Skeletal muscle tissue (tissue), 4 donors: Measurements from ENCODE around the gene SP140. TPM values are rescaled to one million over a fixed set of nuclear protein-coding genes. Genes with fewer than 3 reads are reported as not detected.
"Not testable (repeated sequence)": the region's sequence is repeated elsewhere in the genome, so short reads cannot be mapped to it uniquely, and the experiment has no call there.

Experiments used
- H3K27ac ChIP-seq: one replicate; pipeline ENCODE4 v1.7.0; 2013; ENCODE audit warnings: mild to moderate bottlenecking, low read depth, low read length, inconsistent platforms
- H3K27me3 ChIP-seq, 3 donors: one replicate each; pipeline ENCODE4 v1.7.0; 2013; ENCODE audit warnings: low read length in 3 of 3; ENCODE audit not compliant: control insufficient read depth in 3 of 3, insufficient read depth in 3 of 3
- H3K36me3 ChIP-seq, 3 donors: one replicate each; pipeline ENCODE4 v1.7.0; 2013; ENCODE audit warnings: low read length in 3 of 3; ENCODE audit not compliant: control insufficient read depth in 3 of 3, insufficient read depth in 3 of 3
- H3K4me1 ChIP-seq, 3 donors: one replicate each; pipeline ENCODE4 v1.7.0; 2013; ENCODE audit warnings: low read length in 3 of 3, mild to moderate bottlenecking in 3 of 3; ENCODE audit not compliant: control insufficient read depth in 3 of 3, insufficient read depth in 3 of 3
- H3K4me3 ChIP-seq, 3 donors: one replicate each; pipeline ENCODE4 v1.7.0; 2013; ENCODE audit warnings: low read length in 3 of 3
- H3K9ac ChIP-seq, 3 donors: one replicate each; pipeline ENCODE4 v1.7.0; 2013; ENCODE audit warnings: low read length in 3 of 3, mild to moderate bottlenecking in 3 of 3, moderate library complexity in 2 of 3, low read depth in 1 of 3
- H3K9me3 ChIP-seq, 3 donors: one replicate each; pipeline ENCODE4 v1.7.0; 2013; ENCODE audit warnings: low read length in 3 of 3; ENCODE audit not compliant: control insufficient read depth in 3 of 3
- total RNA-seq: library from RNA; depleted of rRNA; stranded (reverse); fragments of >200 nt; gene quantifications from one replicate; pipeline ENCODE4 v1.2.3, GENCODE V29; 2014
- donor health status: Osteomylitis.

The SP140 gene
- total RNA-seq, 1 donor from 2014 or later = 0.52 TPM

- Histone ChIP-seq H3K9ac (no peak overlapping the region), H3K4me3 (no peak overlapping the region), H3K4me1 (no peaks in the 10 kb centered on the region), H3K9me3 (peaks cover 0 to 5% (median 0%) of the 10 kb centered on the region in 3 donors), H3K27ac (no peak overlapping the region), H3K27me3 (no peaks in the 10 kb centered on the region), H3K36me3 (no peaks in the 10 kb centered on the region)
These were observed 81.9 kb downstream of the SP140 start for GRCh38 chr2:230307485-230307884.

- Histone ChIP-seq H3K4me3 (no peak overlapping the region), H3K9me3 (peaks cover 0 to 5% (median 0%) of the 10 kb centered on the region in 3 donors), H3K4me1 (no peaks in the 10 kb centered on the region), H3K27me3 (no peaks in the 10 kb centered on the region), H3K27ac (no peak overlapping the region), H3K9ac (no peak overlapping the region), H3K36me3 (no peaks in the 10 kb centered on the region)
These were observed 83.0 kb downstream of the SP140 start for GRCh38 chr2:230308402-230309000.

DNA sequence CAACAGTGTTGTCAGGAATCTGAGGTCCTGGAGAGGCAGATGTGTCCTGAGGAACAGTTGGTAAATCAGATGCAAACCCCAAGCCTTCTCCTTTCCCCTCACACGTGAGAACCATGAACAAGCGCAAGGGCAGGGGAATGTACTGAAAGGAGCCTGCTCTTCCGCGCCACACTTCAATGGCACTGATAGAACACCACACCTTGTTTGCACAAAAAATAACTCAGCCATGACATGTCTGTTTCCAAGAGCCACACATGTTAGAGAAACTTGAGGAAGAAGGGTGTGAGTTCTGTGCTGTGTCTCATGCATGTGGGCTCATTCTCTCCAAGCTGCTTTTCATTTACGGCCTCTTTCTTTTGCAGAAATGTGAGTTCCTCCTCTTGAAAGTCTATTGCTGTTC is 85.3 kb downstream of the SP140 start:
- not testable (repeated sequence) for H3K9ac ChIP-seq, H3K9me3 ChIP-seq, H3K27me3 ChIP-seq, H3K4me1 ChIP-seq, H3K36me3 ChIP-seq, H3K4me3 ChIP-seq, H3K27ac ChIP-seq

GRCh38 chr2:230311634-230312033 is 86.1 kb downstream of the SP140 start:
- H3K27me3 ChIP-seq, H3K4me1 ChIP-seq, H3K9me3 ChIP-seq, H3K27ac ChIP-seq, H3K36me3 ChIP-seq, H3K4me3 ChIP-seq, H3K9ac ChIP-seq: not testable (repeated sequence)

GRCh38 chr2:230312638-230313037 is 87.1 kb downstream of the SP140 start:
- Histone ChIP-seq H3K9ac (no peak overlapping the region), H3K4me1 (no peaks in the 10 kb centered on the region), H3K27me3 (no peaks in the 10 kb centered on the region), H3K9me3 (no peaks in the 10 kb centered on the region), H3K36me3 (no peaks in the 10 kb centered on the region), H3K4me3 (no peak overlapping the region), H3K27ac (no peak overlapping the region)

GRCh38 chr2:230317366-230317765 is 91.8 kb downstream of the SP140 start:
- Histone ChIP-seq H3K36me3 (no peaks in the 10 kb centered on the region), H3K9me3 (no peaks in the 10 kb centered on the region), H3K4me1 (peaks cover 0 to 3% (median 3%) of the 10 kb centered on the region in 3 donors), H3K9ac (no peak overlapping the region), H3K4me3 (no peak overlapping the region), H3K27ac (no peak overlapping the region), H3K27me3 (no peaks in the 10 kb centered on the region)

GRCh38 chr2:230318190-230319121 is 92.9 kb downstream of the SP140 start:
- Histone ChIP-seq H3K36me3 (no peaks in the 10 kb centered on the region), H3K27ac (no peak overlapping the region), H3K9me3 (peaks cover 0 to 3% (median 2%) of the 10 kb centered on the region in 3 donors), H3K27me3 (no peaks in the 10 kb centered on the region), H3K4me1 (peaks cover 0 to 3% (median 3%) of the 10 kb centered on the region in 3 donors), H3K4me3 (no peak overlapping the region), H3K9ac (no peak overlapping the region)

DNA sequence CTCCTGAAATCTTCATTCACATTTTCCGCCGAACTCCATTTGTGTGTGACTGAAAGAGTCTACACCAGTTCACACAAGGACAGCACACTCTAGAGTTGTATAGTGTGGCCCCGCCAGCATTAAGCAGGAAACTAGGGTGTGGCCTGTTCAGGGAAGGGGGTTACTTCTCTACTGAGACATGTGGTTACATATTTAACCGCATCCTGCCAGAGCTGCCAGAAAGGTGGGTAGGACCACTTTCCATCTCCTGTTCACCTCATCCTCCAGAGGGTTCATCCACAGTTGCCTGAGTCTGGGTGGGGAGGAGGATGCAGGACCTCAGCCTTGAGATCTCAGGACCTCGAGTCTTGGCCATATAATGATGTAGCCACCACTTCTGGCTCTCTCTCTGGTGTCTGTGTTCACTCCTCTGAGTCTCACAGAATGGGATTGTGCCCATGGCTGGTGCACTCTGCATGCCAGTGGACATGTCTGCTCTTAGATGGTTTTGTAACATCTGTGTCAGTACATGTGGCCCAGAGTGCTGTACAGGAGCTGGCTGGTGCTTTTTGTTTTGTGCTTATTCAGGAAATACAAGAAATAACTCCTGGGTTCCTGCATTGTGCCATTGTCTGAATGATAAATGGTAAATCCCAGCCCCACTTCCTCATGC is 93.8 kb downstream of the SP140 start:
- H3K9ac ChIP-seq = no peak overlapping the region
- H3K36me3 ChIP-seq = no peaks in the 10 kb centered on the region
- H3K9me3 ChIP-seq = peaks cover 0 to 3% (median 2%) of the 10 kb centered on the region in 3 donors
- H3K4me3 ChIP-seq = no peak overlapping the region
- no peaks in the 10 kb centered on the region for H3K27me3 ChIP-seq
- peaks cover 0 to 3% (median 3%) of the 10 kb centered on the region in 3 donors for H3K4me1 ChIP-seq
- no peak overlapping the region for H3K27ac ChIP-seq

DNA sequence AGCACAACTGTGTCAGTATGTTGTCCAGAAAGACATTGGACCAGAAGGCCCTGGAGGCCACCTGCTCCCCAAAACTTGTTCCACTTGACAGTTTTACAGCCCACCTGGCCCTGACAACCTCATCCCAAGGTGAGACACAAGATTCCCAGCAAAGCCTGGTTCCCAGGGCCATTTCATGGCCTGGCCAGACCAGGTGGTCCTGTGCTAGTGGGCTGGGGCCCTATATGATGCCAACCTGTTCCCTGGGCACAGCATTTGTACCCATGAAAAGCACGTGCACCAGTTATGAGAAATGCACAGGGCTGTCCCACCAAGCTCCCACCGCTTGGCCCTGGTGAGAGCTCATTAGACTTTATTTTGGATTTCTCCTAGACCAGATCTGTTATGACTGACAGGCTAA is 95.5 kb downstream of the SP140 start:
- Histone ChIP-seq H3K4me1 (peaks cover 0 to 3% (median 3%) of the 10 kb centered on the region in 3 donors), H3K9ac (no peak overlapping the region), H3K27me3 (no peaks in the 10 kb centered on the region), H3K4me3 (no peak overlapping the region), H3K36me3 (no peaks in the 10 kb centered on the region), H3K27ac (no peak overlapping the region), H3K9me3 (peaks cover 0 to 3% (median 2%) of the 10 kb centered on the region in 3 donors)
